Stomach (tissue), 4 donors: Measurements from ENCODE around the gene MEI4.

Experiments
- CTCF ChIP-seq, 7 experiments: fragments of 450-650 bp in 4 of 7; fragments of 200-600 bp in 3 of 7; sonication (generic) in 3 of 7; IDR thresholded peaks; one replicate each; pipeline ENCODE4 v1.5.1; 2016 to 2019; ENCODE audit warnings: antibody characterized with exemption in 7 of 7, control low read depth in 2 of 7, mild to moderate bottlenecking in 1 of 7
- EP300 ChIP-seq: sonication (generic); formaldehyde crosslinking; IDR thresholded peaks from one replicate; pipeline ENCODE4 v1.6.1; 2017; ENCODE audit warnings: antibody characterized with exemption
- POLR2A ChIP-seq, 4 donors: fragments of 450-650 bp; IDR thresholded peaks; one replicate each; pipeline ENCODE4 v1.6.1; 2016; ENCODE audit warnings: antibody characterized with exemption in 4 of 4, control low read depth in 2 of 4, mild to moderate bottlenecking in 1 of 4, moderate library complexity in 1 of 4

DNA sequence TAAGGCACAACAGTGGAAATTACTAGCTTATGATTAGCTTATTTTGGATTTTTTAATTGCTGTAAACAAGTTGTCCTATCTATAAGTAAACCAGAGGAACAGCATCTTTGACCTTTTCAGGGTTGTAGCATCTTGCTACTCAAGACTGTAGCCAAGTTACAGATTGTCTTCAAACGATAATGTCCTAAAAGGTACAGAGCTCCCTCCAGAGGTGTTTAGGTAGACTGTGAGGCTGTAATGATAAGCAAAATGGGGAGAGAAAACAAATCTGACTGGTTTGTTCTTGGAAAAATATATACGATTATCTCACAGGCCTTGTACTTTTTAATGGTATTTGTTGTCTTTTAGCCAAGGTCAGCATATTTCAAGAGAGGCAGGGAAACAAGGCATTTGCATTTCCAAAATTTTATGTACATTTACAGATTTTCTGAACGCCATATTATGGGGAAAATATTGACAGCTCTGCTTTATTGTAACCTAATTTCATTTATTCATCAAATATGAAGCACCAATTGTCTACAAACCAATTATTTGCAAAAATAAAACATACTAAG, 273.4 kb downstream of the MEI4 start:
- TF ChIP-seq CTCF (IDR thresholded peaks at IDR 0.05) = peak in 2 of 7 experiments; percentile 34 to 39
- no peak for TF ChIP-seq POLR2A (IDR thresholded peaks at IDR 0.05)
- no peak for TF ChIP-seq EP300
